ENCODE results near the gene ASPA. TPM values are rescaled to one million over a fixed set of nuclear protein-coding genes. Genes with fewer than 3 reads are reported as not detected.

Gene ASPA
- total RNA-seq, 1 donor from 2014 or later, result not detected

GRCh38 chr17:3438368-3438767 lies 37.4 kb upstream of the ASPA start:
- Histone ChIP-seq H3K79me2 (ENCODE audit: insufficient read depth, low read length) (no peaks in the 10 kb centered on the region), H3K4me1 (ENCODE audit: insufficient read depth, low read length) (no peaks in the 10 kb centered on the region), H3K27me3 (ENCODE audit: insufficient read depth, low read length) (no peaks in the 10 kb centered on the region), H3K9ac (ENCODE audit: low read length) (no peak overlapping the region), H3K4me3 (ENCODE audit: insufficient read depth, low read depth, low read length) (no peak overlapping the region), H3K27ac (ENCODE audit: low read depth, low read length) (no peak overlapping the region), H3K36me3 (ENCODE audit: insufficient read depth, low read length) (no peaks in the 10 kb centered on the region), H4K20me1 (ENCODE audit: insufficient read depth, low read length) (no peaks in the 10 kb centered on the region), H3K9me3 (ENCODE audit: insufficient read depth, low read depth, low read length) (no peaks in the 10 kb centered on the region), H3K4me2 (ENCODE audit: low read length) (no peak overlapping the region), H2AFZ (ENCODE audit: low read depth, low read length) (no peak overlapping the region)
- no peaks in the 10 kb centered on the region for H3K4me1 Mint-ChIP-seq (ENCODE audit: low read depth, unreplicated experiment)
- peaks cover 10% of the 10 kb centered on the region for H3K27me3 Mint-ChIP-seq (ENCODE audit: low read depth, unreplicated experiment)
- no peak overlapping the region for H3K4me3 Mint-ChIP-seq (ENCODE audit: unreplicated experiment)
- no peak for FAIRE-seq
- peaks cover 2% of the 10 kb centered on the region for H3K9me3 Mint-ChIP-seq (ENCODE audit: unreplicated experiment)
- H3K36me3 Mint-ChIP-seq (ENCODE audit: low read depth, unreplicated experiment), result no peaks in the 10 kb centered on the region
- TF ChIP-seq EZH2 (IDR thresholded peaks at IDR 0.05; ENCODE audit: insufficient read depth, low read length) (no peak), CTCF (IDR thresholded peaks at IDR 0.05; ENCODE audit: insufficient read depth, low read depth, low read length) (no peak)
- no peak overlapping the region for H3K27ac Mint-ChIP-seq (ENCODE audit: unreplicated experiment)
- no peak for DNase-seq (ENCODE audit: low read depth)

GRCh38 chr17:3440451-3440850 lies 35.3 kb upstream of the ASPA start:
- Mint-ChIP-seq H3K36me3 (ENCODE audit: low read depth, unreplicated experiment) (no peaks in the 10 kb centered on the region), H3K4me1 (ENCODE audit: low read depth, unreplicated experiment) (no peaks in the 10 kb centered on the region), H3K27me3 (ENCODE audit: low read depth, unreplicated experiment) (peaks cover 8% of the 10 kb centered on the region), H3K9me3 (ENCODE audit: unreplicated experiment) (peaks cover 2% of the 10 kb centered on the region), H3K27ac (ENCODE audit: unreplicated experiment) (no peak overlapping the region), H3K4me3 (ENCODE audit: unreplicated experiment) (no peak overlapping the region)
- H3K4me2 ChIP-seq (ENCODE audit: low read length), result no peak overlapping the region
- H2AFZ ChIP-seq (ENCODE audit: low read depth, low read length), result no peak overlapping the region
- H3K36me3 ChIP-seq (ENCODE audit: insufficient read depth, low read length), result no peaks in the 10 kb centered on the region
- DNase-seq (ENCODE audit: low read depth) (no peak), FAIRE-seq (no peak)
- H3K9ac ChIP-seq (ENCODE audit: low read length), result no peak overlapping the region
- no peak for TF ChIP-seq CTCF (IDR thresholded peaks at IDR 0.05; ENCODE audit: insufficient read depth, low read depth, low read length)
- TF ChIP-seq EZH2 (IDR thresholded peaks at IDR 0.05; ENCODE audit: insufficient read depth, low read length), result no peak
- H3K9me3 ChIP-seq (ENCODE audit: insufficient read depth, low read depth, low read length), result no peaks in the 10 kb centered on the region
- H3K4me1 ChIP-seq (ENCODE audit: insufficient read depth, low read length), result no peaks in the 10 kb centered on the region
- H3K27ac ChIP-seq (ENCODE audit: low read depth, low read length), result no peak overlapping the region
- no peaks in the 10 kb centered on the region for H3K79me2 ChIP-seq (ENCODE audit: insufficient read depth, low read length)
- no peaks in the 10 kb centered on the region for H3K27me3 ChIP-seq (ENCODE audit: insufficient read depth, low read length)
- no peaks in the 10 kb centered on the region for H4K20me1 ChIP-seq (ENCODE audit: insufficient read depth, low read length)
- H3K4me3 ChIP-seq (ENCODE audit: insufficient read depth, low read depth, low read length), result no peak overlapping the region

GRCh38 chr17:3447625-3448024 lies 28.2 kb upstream of the ASPA start:
- Mint-ChIP-seq H3K27ac (ENCODE audit: unreplicated experiment) (no peak overlapping the region), H3K4me1 (ENCODE audit: low read depth, unreplicated experiment) (no peaks in the 10 kb centered on the region), H3K27me3 (ENCODE audit: low read depth, unreplicated experiment) (peaks cover 2% of the 10 kb centered on the region), H3K4me3 (ENCODE audit: unreplicated experiment) (no peak overlapping the region), H3K36me3 (ENCODE audit: low read depth, unreplicated experiment) (no peaks in the 10 kb centered on the region), H3K9me3 (ENCODE audit: unreplicated experiment) (peaks cover 2% of the 10 kb centered on the region)
- no peak overlapping the region for H3K4me2 ChIP-seq (ENCODE audit: low read length)
- TF ChIP-seq EZH2 (IDR thresholded peaks at IDR 0.05; ENCODE audit: insufficient read depth, low read length) (no peak), CTCF (IDR thresholded peaks at IDR 0.05; ENCODE audit: insufficient read depth, low read depth, low read length) (no peak)
- no peak overlapping the region for H3K4me3 ChIP-seq (ENCODE audit: insufficient read depth, low read depth, low read length)
- no peaks in the 10 kb centered on the region for H3K79me2 ChIP-seq (ENCODE audit: insufficient read depth, low read length)
- no peak overlapping the region for H3K27ac ChIP-seq (ENCODE audit: low read depth, low read length)
- H3K9ac ChIP-seq (ENCODE audit: low read length), result no peak overlapping the region
- H3K36me3 ChIP-seq (ENCODE audit: insufficient read depth, low read length), result no peaks in the 10 kb centered on the region
- no peaks in the 10 kb centered on the region for H3K4me1 ChIP-seq (ENCODE audit: insufficient read depth, low read length)
- no peaks in the 10 kb centered on the region for H4K20me1 ChIP-seq (ENCODE audit: insufficient read depth, low read length)
- no peaks in the 10 kb centered on the region for H3K9me3 ChIP-seq (ENCODE audit: insufficient read depth, low read depth, low read length)
- H2AFZ ChIP-seq (ENCODE audit: low read depth, low read length), result no peak overlapping the region
- no peaks in the 10 kb centered on the region for H3K27me3 ChIP-seq (ENCODE audit: insufficient read depth, low read length)
- DNase-seq (ENCODE audit: low read depth) (no peak), FAIRE-seq (no peak)
